H1 (cell line): ENCODE measurements around the gene CASP5. TPM values are rescaled to one million over a fixed set of nuclear protein-coding genes. Genes with fewer than 3 reads are reported as not detected.

Experiments
- CTCF ChIA-PET: fragments of 300-600 bp; sonication (Branson Sonifier 250); formaldehyde crosslinking; loops from one replicate; lab custom pipeline; 2021; ENCODE audit not compliant: partially characterized antibody; lab: Charles Lee
- POLR2A ChIA-PET: fragments of 300-600 bp; sonication (Branson Sonifier 250); formaldehyde crosslinking; loops from one replicate; lab custom pipeline; 2021; ENCODE audit warnings: inconsistent platforms; ENCODE audit not compliant: partially characterized antibody; lab: Charles Lee
- DNase-seq, 2 experiments: peaks; one replicate each; pipeline versions ENCODE4 v3.0.0 to v3.0.0-alpha.2; 2010 to 2022; ENCODE audit warnings: low spot score in 2 of 2, low read depth in 1 of 2, mixed read lengths in 1 of 2
- FAIRE-seq: peaks from 2 replicates; lab custom pipeline; 2011; peaks lifted over from hg19 to GRCh38; lab: Jason Lieb, UNC
- H2AFZ ChIP-seq: 2 replicates; pipeline ENCODE4 v1.8.1; 2012; ENCODE audit warnings: low read length, inconsistent platforms
- H2AK5ac ChIP-seq: 2 replicates; pipeline ENCODE4 v1.6.1; 2013; ENCODE audit warnings: low read depth, low read length
- H2BK120ac ChIP-seq: replicated peaks from 2 replicates; pipeline ENCODE3; 2013; ENCODE audit warnings: low read depth, low read length, inconsistent platforms
- H2BK12ac ChIP-seq: 2 replicates; pipeline ENCODE4 v1.6.1; 2013; ENCODE audit warnings: low read depth, low read length
- H2BK15ac ChIP-seq: 2 replicates; pipeline ENCODE4 v1.6.1; 2013; ENCODE audit warnings: low read length
- H2BK20ac ChIP-seq: 2 replicates; pipeline ENCODE4 v1.6.1; 2013; ENCODE audit warnings: low read length
- H2BK5ac ChIP-seq: 2 replicates; pipeline ENCODE4 v1.6.1; 2013; ENCODE audit warnings: low read depth, low read length
- H3K14ac ChIP-seq: 2 replicates; pipeline ENCODE4 v1.6.1; 2013; ENCODE audit warnings: inconsistent platforms; ENCODE audit not compliant: insufficient read length
- H3K18ac ChIP-seq: 2 replicates; pipeline ENCODE4 v1.6.1; 2013; ENCODE audit warnings: low read length; ENCODE audit errors: extremely low read depth
- H3K23ac ChIP-seq: 2 replicates; pipeline ENCODE4 v1.6.1; 2013; ENCODE audit warnings: inconsistent platforms; ENCODE audit not compliant: insufficient read length
- H3K23me2 ChIP-seq: 2 replicates; pipeline ENCODE4 v1.6.1; 2013; ENCODE audit warnings: low read depth, low read length
- H3K27ac ChIP-seq: 2 replicates; pipeline ENCODE4 v1.6.1; 2011; ENCODE audit warnings: low read depth, low read length, inconsistent platforms
- H3K27me3 ChIP-seq, 4 experiments: replicated peaks in 1 of 4; 1 replicate in 1 of 4; 2 replicates in 3 of 4; pipeline versions ENCODE4 v1.6.1 to v1.8.1; 2011 to 2013; ENCODE audit warnings: low read length in 3 of 4, mild to moderate bottlenecking in 3 of 4, inconsistent platforms in 2 of 4, mixed read lengths in 2 of 4, moderate library complexity in 1 of 4; ENCODE audit not compliant: control insufficient read depth in 3 of 4, insufficient read depth in 3 of 4; ENCODE audit errors: extremely low read depth in 1 of 4
- H3K36me3 ChIP-seq, 4 experiments: 2 replicates each; pipeline versions ENCODE4 v1.6.1 to v1.8.1; 2011 to 2013; ENCODE audit warnings: mild to moderate bottlenecking in 4 of 4, low read length in 3 of 4, moderate library complexity in 2 of 4, control low read depth in 1 of 4, inconsistent platforms in 1 of 4; ENCODE audit not compliant: insufficient read depth in 4 of 4, control insufficient read depth in 2 of 4
- H3K4ac ChIP-seq: replicated peaks from 2 replicates; pipeline ENCODE3; 2013; ENCODE audit warnings: low read length, low read depth, mixed read lengths, inconsistent platforms; ENCODE audit not compliant: insufficient read length
- H3K4me1 ChIP-seq, 4 experiments: replicated peaks in 1 of 4; 1 replicate in 1 of 4; 2 replicates in 3 of 4; pipeline versions ENCODE4 v1.6.1 to v1.8.1; 2011 to 2013; ENCODE audit warnings: low read length in 3 of 4, inconsistent platforms in 2 of 4, mixed read lengths in 1 of 4; ENCODE audit not compliant: insufficient read depth in 4 of 4, control insufficient read depth in 3 of 4
- H3K4me2 ChIP-seq, 2 experiments: 2 replicates each; pipeline versions ENCODE4 v1.6.1 to v1.8.1; 2011 to 2013; ENCODE audit warnings: low read depth in 2 of 2, low read length in 2 of 2, control low read depth in 1 of 2, inconsistent platforms in 1 of 2, mild to moderate bottlenecking in 1 of 2; ENCODE audit not compliant: insufficient read depth in 1 of 2
- H3K4me3 ChIP-seq, 4 experiments: fragments of 200-600, 300-600 bp in 1 of 4; sonication (generic), shearing (Covaris generic), sonication (Bioruptor Twin) in 1 of 4; 2 replicates each; pipeline versions ENCODE4 v1.5.1 to v1.8.1; 2011 to 2016; ENCODE audit warnings: low read length in 4 of 4, low read depth in 3 of 4, control low read depth in 2 of 4, inconsistent platforms in 2 of 4, mild to moderate bottlenecking in 2 of 4, mixed read lengths in 1 of 4, moderate library complexity in 1 of 4; ENCODE audit not compliant: insufficient read depth in 2 of 4; ENCODE audit errors: extremely low read depth in 1 of 4
- H3K56ac ChIP-seq: replicated peaks from 2 replicates; pipeline ENCODE3; 2013; ENCODE audit warnings: low read depth, mild to moderate bottlenecking, mixed read lengths, low read length, inconsistent platforms; ENCODE audit not compliant: insufficient read length
- H3K79me1 ChIP-seq: 2 replicates; pipeline ENCODE4 v1.6.1; 2013; ENCODE audit warnings: low read depth, low read length, control low read depth
- H3K79me2 ChIP-seq, 2 experiments: 2 replicates each; pipeline versions ENCODE4 v1.6.1 to v1.8.1; 2012 to 2013; ENCODE audit warnings: low read length in 2 of 2, mild to moderate bottlenecking in 2 of 2, inconsistent platforms in 1 of 2; ENCODE audit not compliant: insufficient read depth in 2 of 2, control insufficient read depth in 1 of 2
- H3K9ac ChIP-seq, 4 experiments: replicated peaks in 1 of 4; 1 replicate in 1 of 4; 2 replicates in 3 of 4; pipeline versions ENCODE4 v1.6.1 to v1.8.1; 2011 to 2013; ENCODE audit warnings: low read depth in 3 of 4, low read length in 3 of 4, control low read depth in 2 of 4, mild to moderate bottlenecking in 2 of 4, moderate library complexity in 2 of 4, inconsistent platforms in 1 of 4; ENCODE audit errors: extremely low read depth in 1 of 4
- H3K9me3 ChIP-seq, 2 experiments: 2 replicates each; pipeline versions ENCODE4 v1.6.1 to v1.8.1; 2012 to 2013; ENCODE audit warnings: mild to moderate bottlenecking in 2 of 2, moderate library complexity in 2 of 2, control low read depth in 1 of 2, inconsistent platforms in 1 of 2, low read depth in 1 of 2, low read length in 1 of 2, mixed read lengths in 1 of 2; ENCODE audit not compliant: insufficient read depth in 2 of 2
- H4K20me1 ChIP-seq, 2 experiments: replicated peaks in 1 of 2; 2 replicates each; pipeline versions ENCODE3 to v1.8.1; 2011 to 2013; ENCODE audit warnings: inconsistent platforms in 2 of 2, low read length in 2 of 2, mild to moderate bottlenecking in 1 of 2; ENCODE audit not compliant: insufficient read depth in 2 of 2, control insufficient read depth in 1 of 2
- H4K5ac ChIP-seq: 2 replicates; pipeline ENCODE4 v1.6.1; 2013; ENCODE audit warnings: low read length, low read depth, mixed read lengths, inconsistent platforms; ENCODE audit not compliant: insufficient read length
- H4K8ac ChIP-seq: 2 replicates; pipeline ENCODE4 v1.8.0; 2013; ENCODE audit warnings: mild to moderate bottlenecking, moderate library complexity, low read length, inconsistent platforms; ENCODE audit not compliant: insufficient read depth; ENCODE audit errors: extremely low read depth
- H4K91ac ChIP-seq: replicated peaks from 2 replicates; pipeline ENCODE3; 2013; ENCODE audit warnings: low read length, mixed read lengths, inconsistent platforms; ENCODE audit not compliant: insufficient read length
- BACH1 ChIP-seq: IDR thresholded peaks from 2 replicates; pipeline ENCODE4 v1.6.1; 2012; ENCODE audit warnings: low read length, improper control_type of control experiment
- CEBPB ChIP-seq: IDR thresholded peaks from 2 replicates; pipeline ENCODE4 v1.6.1; 2012; ENCODE audit warnings: low read depth, low read length
- CHD1 ChIP-seq: IDR thresholded peaks from 2 replicates; pipeline ENCODE4 v1.6.1; 2012; ENCODE audit warnings: low read depth, low read length, improper control_type of control experiment
- EP300 ChIP-seq, 2 experiments: IDR thresholded peaks; 1 replicate in 1 of 2; 2 replicates in 1 of 2; pipeline ENCODE4 v1.6.1; 2011 to 2012; ENCODE audit warnings: low read depth in 2 of 2, low read length in 2 of 2, mild to moderate bottlenecking in 2 of 2, borderline replicate concordance in 1 of 2, inconsistent platforms in 1 of 2, moderate library complexity in 1 of 2
- MAFK ChIP-seq: IDR thresholded peaks from 2 replicates; pipeline ENCODE4 v1.6.1; 2012; ENCODE audit warnings: low read depth, mild to moderate bottlenecking, improper control_type of control experiment, low read length
- NRF1 ChIP-seq: IDR thresholded peaks from 2 replicates; pipeline ENCODE4 v1.6.1; 2011; ENCODE audit warnings: mild to moderate bottlenecking, low read depth, low read length, improper control_type of control experiment
- POLR2A ChIP-seq, 2 experiments: IDR thresholded peaks; 1 replicate in 1 of 2; 2 replicates in 1 of 2; pipeline ENCODE4 v1.6.1; 2011; ENCODE audit warnings: low read depth in 2 of 2, low read length in 2 of 2, mild to moderate bottlenecking in 2 of 2; ENCODE audit errors: control extremely low read depth in 1 of 2
- SRF ChIP-seq: IDR thresholded peaks from 2 replicates; pipeline ENCODE4 v1.6.1; 2011; ENCODE audit warnings: mild to moderate bottlenecking, low read depth, low read length, moderate library complexity
- TCF12 ChIP-seq: IDR thresholded peaks from 2 replicates; pipeline ENCODE4 v1.6.1; 2011; ENCODE audit warnings: low read depth, mild to moderate bottlenecking, low read length
- WGBS, 2 experiments: shearing (Covaris generic) in 1 of 2; methylation state at CpG; one replicate each; pipeline versions ENCODE4 v1.1.6 to v1.1.7; 2013 to 2015; ENCODE audit warnings: low lambda C conversion rate in 2 of 2, mixed read lengths in 2 of 2, inconsistent platforms in 1 of 2, low coverage in 1 of 2, missing lambda C conversion rate in 1 of 2; ENCODE audit not compliant: insufficient replicate concordance in 2 of 2, insufficient coverage in 1 of 2, insufficient read length in 1 of 2; ENCODE audit errors: extremely low coverage in 1 of 2, missing lambda C conversion rate in 1 of 2; 5-methylcytosine and 5-hydroxymethylcytosine counted together
- polyA plus RNA-seq, 7 experiments: library from polyadenylated mRNA; depleted of rRNA in 3 of 7; stranded (reverse) in 5 of 7; unstranded in 2 of 7; fragments of >200 nt in 5 of 7; fragments of 200-250 nt in 2 of 7; gene quantifications; 1 replicate in 5 of 7; 2 replicates in 1 of 7; 4 replicates in 1 of 7; pipeline versions ENCODE4 v1.2.1 to v1.2.3, GENCODE V29; 2011 to 2013; ENCODE audit warnings: missing spikeins in 2 of 7, mixed read lengths in 2 of 7
- total RNA-seq: library from RNA; stranded (reverse); fragmentation: NEBNext Ultra II Directional; extraction: Animal tissue kit (Norgen Biotek cat#: 25700); gene quantifications from 2 replicates; pipeline ENCODE4 v1.2.1, GENCODE V29; 2021

The CASP5 gene
- total and polyA plus RNA-seq, 2 of the 8 experiments (the other 6 are each of a cell fraction or from before 2014, with no cell fraction given), result not detected

GRCh38 chr11:105070306-105070705 lies 47.3 kb upstream of the CASP5 start:
- H3K23ac ChIP-seq, result no peak overlapping the region
- H3K14ac ChIP-seq, result no peak overlapping the region
- no peaks in the 10 kb centered on the region for H3K79me1 ChIP-seq
- no peak overlapping the region for H2BK12ac ChIP-seq
- H3K18ac ChIP-seq, result no peak overlapping the region
- no peaks in the 10 kb centered on the region for H3K23me2 ChIP-seq
- no peak overlapping the region for H2BK20ac ChIP-seq
- no peaks in the 10 kb centered on the region for H3K4me1 ChIP-seq
- no peak overlapping the region for H3K4ac ChIP-seq
- H2BK5ac ChIP-seq, result no peak overlapping the region
- H3K9me3 ChIP-seq, result no peaks in the 10 kb centered on the region
- no peaks in the 10 kb centered on the region for H3K36me3 ChIP-seq
- ChIA-PET POLR2A (no interaction called here), CTCF (interaction anchor here (0.6 kb wide), 1 partner anchor 14 kb away, joined by 3 read pairs; no protein-coding TSS in a partner anchor)
- H3K27me3 ChIP-seq, result no peaks in the 10 kb centered on the region
- no peak overlapping the region for H3K4me3 ChIP-seq
- H3K4me2 ChIP-seq, result no peak overlapping the region
- H4K91ac ChIP-seq, result no peak overlapping the region
- H4K20me1 ChIP-seq, result no peaks in the 10 kb centered on the region
- no peak overlapping the region for H3K27ac ChIP-seq
- no peak overlapping the region for H4K5ac ChIP-seq
- DNase-seq (no peak), FAIRE-seq (no peak)
- no peak overlapping the region for H2AK5ac ChIP-seq
- H4K8ac ChIP-seq, result no peak overlapping the region
- no peak overlapping the region for H3K9ac ChIP-seq
- no peak overlapping the region for H2BK15ac ChIP-seq
- H2AFZ ChIP-seq, result no peak overlapping the region
- H2BK120ac ChIP-seq, result no peak overlapping the region
- no peaks in the 10 kb centered on the region for H3K79me2 ChIP-seq
- WGBS, 2 experiments, result 95% methylated on average over 4 of the region's 4 CpGs; no CpG with 5 or more reads in 1 of the 2 experiments
- no peak overlapping the region for H3K56ac ChIP-seq
- TF ChIP-seq NRF1, result no peak
- TF ChIP-seq POLR2A (IDR thresholded peaks at IDR 0.05; ENCODE audit: control extremely low read depth in 1 of 2, low read depth in 2 of 2, low read length in 2 of 2), result no peak
- no peak for TF ChIP-seq MAFK
- TF ChIP-seq EP300 (IDR thresholded peaks at IDR 0.05; ENCODE audit: borderline replicate concordance in 1 of 2, low read depth in 2 of 2, low read length in 2 of 2), result no peak
- no peak for TF ChIP-seq CEBPB
- TF ChIP-seq CHD1, result no peak
- TF ChIP-seq BACH1, result no peak
- no peak for TF ChIP-seq SRF
- no peak for TF ChIP-seq TCF12
